HepG2 (cell line): Measurements from ENCODE around the gene POLRMT. TPM values are rescaled to one million over a fixed set of nuclear protein-coding genes. Genes with fewer than 3 reads are reported as not detected.
A peak's percentile ranks its signal among the peaks of the same experiment; 100 is the strongest.

Experiments
- GATAD2A ChIP-seq: IDR thresholded peaks from 2 replicates; pipeline ENCODE4 v1.6.1; 2016
- IRX3 ChIP-seq: sonication (generic); formaldehyde crosslinking; IDR thresholded peaks from 2 replicates; pipeline ENCODE4 v1.8.1; 2023; ENCODE audit warnings: mild to moderate bottlenecking, low read depth, missing genetic modification reagents, borderline replicate concordance
- JUND ChIP-seq: sonication (generic); formaldehyde crosslinking; IDR thresholded peaks from 2 replicates; pipeline ENCODE4 v1.8.0; 2022; ENCODE audit warnings: mild to moderate bottlenecking, missing genetic modification reagents
- KDM5A ChIP-seq: fragments of 200-600 bp; sonication (generic); IDR thresholded peaks from 2 replicates; pipeline ENCODE4 v1.7.0; 2018; ENCODE audit warnings: antibody characterized with exemption, mild to moderate bottlenecking, low read length, borderline replicate concordance
- MIER2 ChIP-seq: IDR thresholded peaks from 2 replicates; pipeline ENCODE4 v1.6.1; 2016; ENCODE audit warnings: missing biosample characterization, missing genetic modification reagents
- MTA3 ChIP-seq: sonication (generic); formaldehyde crosslinking; IDR thresholded peaks from 2 replicates; pipeline ENCODE4 v1.4.0; 2020; ENCODE audit warnings: missing genetic modification reagents
- NFE2L1 ChIP-seq: sonication (generic); formaldehyde crosslinking; IDR thresholded peaks from 2 replicates; pipeline ENCODE4 v1.4.0; 2020; ENCODE audit warnings: missing genetic modification reagents, mild to moderate bottlenecking, borderline replicate concordance
- NR2F6 ChIP-seq, 2 experiments: IDR thresholded peaks; 2 replicates each; pipeline ENCODE4 v1.6.1; 2016; ENCODE audit warnings: antibody characterized with exemption in 1 of 2, mild to moderate bottlenecking in 1 of 2
- RNF2 ChIP-seq: fragments of 450-650 bp; conservative IDR thresholded peaks from 2 replicates; pipeline ENCODE4 v1.6.1; 2016; ENCODE audit warnings: low read depth
- SYNCRIP ChIP-seq: fragments of 200-400 bp; formaldehyde crosslinking; IDR thresholded peaks from 2 replicates; pipeline ENCODE4 v1.6.1; 2018; ENCODE audit warnings: mild to moderate bottlenecking, low read depth, low read length; ENCODE audit not compliant: insufficient read depth
- THYN1 ChIP-seq: sonication (generic); formaldehyde crosslinking; IDR thresholded peaks from 2 replicates; pipeline ENCODE4 v1.8.1; 2023; ENCODE audit warnings: low read depth, mild to moderate bottlenecking, moderate library complexity, missing genetic modification reagents, borderline replicate concordance
- ZNF850 ChIP-seq: sonication (generic); formaldehyde crosslinking; conservative IDR thresholded peaks from 2 replicates; pipeline ENCODE4 v1.9.0; 2021; ENCODE audit warnings: mild to moderate bottlenecking, missing genetic modification reagents
- polyA plus RNA-seq, 8 experiments: library from polyadenylated mRNA; depleted of rRNA in 3 of 8; stranded (reverse) in 7 of 8; unstranded in 1 of 8; fragments of >200 nt; fragmentation: Illumina TruSeq in 4 of 8; extraction: Trizol in 4 of 8; gene quantifications; 2 replicates each; pipeline versions ENCODE4 v1.2.1 to v1.2.3, GENCODE V29; 2011 to 2016; ENCODE audit warnings: low read depth in 4 of 8, missing spikeins in 1 of 8, mixed read lengths in 1 of 8; ENCODE audit not compliant: insufficient read depth in 1 of 8
- total RNA-seq, 5 experiments: library from RNA; depleted of rRNA; stranded (reverse); fragments of >200 nt; fragmentation: Illumina TruSeq; extraction: Trizol; gene quantifications; 2 replicates each; pipeline ENCODE4 v1.2.3, GENCODE V29; 2016; ENCODE audit warnings: low read depth in 1 of 5
- TF ChIP-seq, protein P1 (sequence below): sonication (generic); formaldehyde crosslinking; IDR thresholded peaks from 2 replicates; pipeline ENCODE4 v1.5.1; 2020; ENCODE audit warnings: mild to moderate bottlenecking, missing genetic modification reagents, moderate library complexity
- TF ChIP-seq, protein P2 (sequence below): sonication (generic); formaldehyde crosslinking; IDR thresholded peaks from 2 replicates; pipeline ENCODE4 v1.5.1; 2020; ENCODE audit warnings: missing genetic modification reagents, mild to moderate bottlenecking, borderline replicate concordance
- TF ChIP-seq, protein P3 (sequence below): sonication (generic); formaldehyde crosslinking; IDR thresholded peaks from 2 replicates; pipeline ENCODE4 v1.8.1; 2022; ENCODE audit warnings: low read depth, mild to moderate bottlenecking, missing genetic modification reagents
- TF ChIP-seq, protein P4 (sequence below): IDR thresholded peaks from 2 replicates; pipeline ENCODE4 v1.6.1; 2012; ENCODE audit warnings: inconsistent platforms
- TF ChIP-seq, protein P5 (sequence below), 2 experiments: sonication (generic) in 1 of 2; formaldehyde crosslinking in 1 of 2; IDR thresholded peaks; 2 replicates each; pipeline versions ENCODE4 v1.5.1 to v1.6.1; 2011 to 2020; ENCODE audit warnings: borderline replicate concordance in 1 of 2, low read depth in 1 of 2, low read length in 1 of 2, mild to moderate bottlenecking in 1 of 2, missing genetic modification reagents in 1 of 2, moderate library complexity in 1 of 2

POLRMT gene
- total and polyA plus RNA-seq, 2 of the 13 experiments (the other 11 are each of a cell fraction or from before 2014, with no cell fraction given) = 78.0 to 101 TPM

DNA sequence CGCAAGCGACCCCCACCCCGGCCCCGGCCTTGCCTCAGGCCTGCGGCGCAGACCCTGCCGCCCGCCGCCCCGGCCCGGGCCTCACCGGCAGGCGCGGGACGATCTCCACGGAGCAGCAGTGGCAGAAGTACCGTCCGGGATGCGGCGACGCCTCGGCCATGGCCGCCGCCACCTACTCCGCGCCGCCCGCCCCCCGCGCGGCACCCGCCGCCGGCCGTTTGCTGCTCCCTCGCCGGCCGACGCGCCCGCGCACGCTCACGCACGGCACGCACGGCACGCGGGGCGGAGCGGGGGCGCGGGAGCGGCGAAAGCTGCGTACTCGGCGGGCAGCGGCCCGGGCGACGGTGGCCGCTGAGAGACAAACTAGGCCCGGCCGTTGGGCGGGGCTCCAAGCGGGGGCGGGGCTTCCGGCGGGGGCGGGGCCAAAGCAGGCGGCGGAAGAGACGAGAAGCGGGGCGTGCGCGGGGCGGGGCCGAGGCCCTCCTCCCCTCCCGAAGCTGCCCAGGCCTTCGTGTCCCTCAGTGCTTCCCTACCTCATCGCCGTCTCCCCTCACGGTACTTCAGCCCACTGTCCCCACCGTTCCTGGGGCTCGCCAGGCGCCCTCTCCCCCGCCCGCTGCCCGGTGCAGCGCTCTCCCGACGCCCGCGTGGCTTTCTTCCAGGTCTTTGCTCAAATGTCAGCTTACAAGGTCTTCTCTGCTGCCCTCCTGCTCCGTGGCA, 29.8 kb upstream of the POLRMT start, which contains the start of gene RNF126 (continued):
- TF ChIP-seq, protein P1, sequence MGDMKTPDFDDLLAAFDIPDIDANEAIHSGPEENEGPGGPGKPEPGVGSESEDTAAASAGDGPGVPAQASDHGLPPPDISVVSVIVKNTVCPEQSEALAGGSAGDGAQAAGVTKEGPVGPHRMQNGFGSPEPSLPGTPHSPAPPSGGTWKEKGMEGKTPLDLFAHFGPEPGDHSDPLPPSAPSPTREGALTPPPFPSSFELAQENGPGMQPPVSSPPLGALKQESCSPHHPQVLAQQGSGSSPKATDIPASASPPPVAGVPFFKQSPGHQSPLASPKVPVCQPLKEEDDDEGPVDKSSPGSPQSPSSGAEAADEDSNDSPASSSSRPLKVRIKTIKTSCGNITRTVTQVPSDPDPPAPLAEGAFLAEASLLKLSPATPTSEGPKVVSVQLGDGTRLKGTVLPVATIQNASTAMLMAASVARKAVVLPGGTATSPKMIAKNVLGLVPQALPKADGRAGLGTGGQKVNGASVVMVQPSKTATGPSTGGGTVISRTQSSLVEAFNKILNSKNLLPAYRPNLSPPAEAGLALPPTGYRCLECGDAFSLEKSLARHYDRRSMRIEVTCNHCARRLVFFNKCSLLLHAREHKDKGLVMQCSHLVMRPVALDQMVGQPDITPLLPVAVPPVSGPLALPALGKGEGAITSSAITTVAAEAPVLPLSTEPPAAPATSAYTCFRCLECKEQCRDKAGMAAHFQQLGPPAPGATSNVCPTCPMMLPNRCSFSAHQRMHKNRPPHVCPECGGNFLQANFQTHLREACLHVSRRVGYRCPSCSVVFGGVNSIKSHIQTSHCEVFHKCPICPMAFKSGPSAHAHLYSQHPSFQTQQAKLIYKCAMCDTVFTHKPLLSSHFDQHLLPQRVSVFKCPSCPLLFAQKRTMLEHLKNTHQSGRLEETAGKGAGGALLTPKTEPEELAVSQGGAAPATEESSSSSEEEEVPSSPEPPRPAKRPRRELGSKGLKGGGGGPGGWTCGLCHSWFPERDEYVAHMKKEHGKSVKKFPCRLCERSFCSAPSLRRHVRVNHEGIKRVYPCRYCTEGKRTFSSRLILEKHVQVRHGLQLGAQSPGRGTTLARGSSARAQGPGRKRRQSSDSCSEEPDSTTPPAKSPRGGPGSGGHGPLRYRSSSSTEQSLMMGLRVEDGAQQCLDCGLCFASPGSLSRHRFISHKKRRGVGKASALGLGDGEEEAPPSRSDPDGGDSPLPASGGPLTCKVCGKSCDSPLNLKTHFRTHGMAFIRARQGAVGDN (CRISPR knock-in tag) = peak; percentile 80
- no peak for TF ChIP-seq SYNCRIP
- TF ChIP-seq IRX3 (CRISPR knock-in tag) = no peak; the same call in 1 of the 2 replicates
- TF ChIP-seq THYN1 = no peak
- TF ChIP-seq JUND (CRISPR knock-in tag) = no peak
- TF ChIP-seq, protein P2, sequence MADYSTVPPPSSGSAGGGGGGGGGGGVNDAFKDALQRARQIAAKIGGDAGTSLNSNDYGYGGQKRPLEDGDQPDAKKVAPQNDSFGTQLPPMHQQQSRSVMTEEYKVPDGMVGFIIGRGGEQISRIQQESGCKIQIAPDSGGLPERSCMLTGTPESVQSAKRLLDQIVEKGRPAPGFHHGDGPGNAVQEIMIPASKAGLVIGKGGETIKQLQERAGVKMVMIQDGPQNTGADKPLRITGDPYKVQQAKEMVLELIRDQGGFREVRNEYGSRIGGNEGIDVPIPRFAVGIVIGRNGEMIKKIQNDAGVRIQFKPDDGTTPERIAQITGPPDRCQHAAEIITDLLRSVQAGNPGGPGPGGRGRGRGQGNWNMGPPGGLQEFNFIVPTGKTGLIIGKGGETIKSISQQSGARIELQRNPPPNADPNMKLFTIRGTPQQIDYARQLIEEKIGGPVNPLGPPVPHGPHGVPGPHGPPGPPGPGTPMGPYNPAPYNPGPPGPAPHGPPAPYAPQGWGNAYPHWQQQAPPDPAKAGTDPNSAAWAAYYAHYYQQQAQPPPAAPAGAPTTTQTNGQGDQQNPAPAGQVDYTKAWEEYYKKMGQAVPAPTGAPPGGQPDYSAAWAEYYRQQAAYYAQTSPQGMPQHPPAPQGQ (CRISPR knock-in tag) = no peak
- 0 out of 2 replicates have a peak, but pooled peaks have one; percentile 27 for TF ChIP-seq GATAD2A (CRISPR knock-in tag)
- no peak for TF ChIP-seq NR2F6 (IDR thresholded peaks at IDR 0.05)
- no peak for TF ChIP-seq NR2F6 (CRISPR knock-in tag; IDR thresholded peaks at IDR 0.05)
- no peak for TF ChIP-seq MTA3 (CRISPR knock-in tag)
- TF ChIP-seq NFE2L1 (CRISPR knock-in tag) = no peak
- TF ChIP-seq RNF2 = no peak; the same call in 1 of the 2 replicates
- TF ChIP-seq ZNF850 (CRISPR knock-in tag) = no peak
- no peak for TF ChIP-seq MIER2 (CRISPR knock-in tag)
- TF ChIP-seq, protein P3, sequence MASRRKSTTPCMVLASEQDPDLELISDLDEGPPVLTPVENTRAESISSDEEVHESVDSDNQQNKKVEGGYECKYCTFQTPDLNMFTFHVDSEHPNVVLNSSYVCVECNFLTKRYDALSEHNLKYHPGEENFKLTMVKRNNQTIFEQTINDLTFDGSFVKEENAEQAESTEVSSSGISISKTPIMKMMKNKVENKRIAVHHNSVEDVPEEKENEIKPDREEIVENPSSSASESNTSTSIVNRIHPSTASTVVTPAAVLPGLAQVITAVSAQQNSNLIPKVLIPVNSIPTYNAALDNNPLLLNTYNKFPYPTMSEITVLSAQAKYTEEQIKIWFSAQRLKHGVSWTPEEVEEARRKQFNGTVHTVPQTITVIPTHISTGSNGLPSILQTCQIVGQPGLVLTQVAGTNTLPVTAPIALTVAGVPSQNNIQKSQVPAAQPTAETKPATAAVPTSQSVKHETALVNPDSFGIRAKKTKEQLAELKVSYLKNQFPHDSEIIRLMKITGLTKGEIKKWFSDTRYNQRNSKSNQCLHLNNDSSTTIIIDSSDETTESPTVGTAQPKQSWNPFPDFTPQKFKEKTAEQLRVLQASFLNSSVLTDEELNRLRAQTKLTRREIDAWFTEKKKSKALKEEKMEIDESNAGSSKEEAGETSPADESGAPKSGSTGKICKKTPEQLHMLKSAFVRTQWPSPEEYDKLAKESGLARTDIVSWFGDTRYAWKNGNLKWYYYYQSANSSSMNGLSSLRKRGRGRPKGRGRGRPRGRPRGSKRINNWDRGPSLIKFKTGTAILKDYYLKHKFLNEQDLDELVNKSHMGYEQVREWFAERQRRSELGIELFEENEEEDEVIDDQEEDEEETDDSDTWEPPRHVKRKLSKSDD (CRISPR knock-in tag) = no peak
- TF ChIP-seq, protein P4, sequence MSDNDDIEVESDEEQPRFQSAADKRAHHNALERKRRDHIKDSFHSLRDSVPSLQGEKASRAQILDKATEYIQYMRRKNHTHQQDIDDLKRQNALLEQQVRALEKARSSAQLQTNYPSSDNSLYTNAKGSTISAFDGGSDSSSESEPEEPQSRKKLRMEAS = peak; percentile 79
- TF ChIP-seq, protein P5, sequence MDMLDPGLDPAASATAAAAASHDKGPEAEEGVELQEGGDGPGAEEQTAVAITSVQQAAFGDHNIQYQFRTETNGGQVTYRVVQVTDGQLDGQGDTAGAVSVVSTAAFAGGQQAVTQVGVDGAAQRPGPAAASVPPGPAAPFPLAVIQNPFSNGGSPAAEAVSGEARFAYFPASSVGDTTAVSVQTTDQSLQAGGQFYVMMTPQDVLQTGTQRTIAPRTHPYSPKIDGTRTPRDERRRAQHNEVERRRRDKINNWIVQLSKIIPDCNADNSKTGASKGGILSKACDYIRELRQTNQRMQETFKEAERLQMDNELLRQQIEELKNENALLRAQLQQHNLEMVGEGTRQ (IDR thresholded peaks at IDR 0.05; ENCODE audit: low read depth, low read length) = no peak
- TF ChIP-seq, protein P5 (CRISPR knock-in tag; IDR thresholded peaks at IDR 0.05; ENCODE audit: borderline replicate concordance) = no peak
- TF ChIP-seq KDM5A = no peak
